Activated CD4-positive, alpha-beta T cell treated with anti-CD3 and anti-CD28 coated beads for 24 hours (primary cell): ENCODE measurements around the gene NFIA.

Experiments used
- DNase-seq, 2 donors: peaks; one replicate each; pipeline ENCODE4 v3.0.0-alpha.2; 2020; ENCODE audit warnings: low read depth in 2 of 2

Gene NFIA

GRCh38 chr1:61130338-61131000 is 48.1 kb downstream of the NFIA start:
- DNase-seq = no peak

DNA sequence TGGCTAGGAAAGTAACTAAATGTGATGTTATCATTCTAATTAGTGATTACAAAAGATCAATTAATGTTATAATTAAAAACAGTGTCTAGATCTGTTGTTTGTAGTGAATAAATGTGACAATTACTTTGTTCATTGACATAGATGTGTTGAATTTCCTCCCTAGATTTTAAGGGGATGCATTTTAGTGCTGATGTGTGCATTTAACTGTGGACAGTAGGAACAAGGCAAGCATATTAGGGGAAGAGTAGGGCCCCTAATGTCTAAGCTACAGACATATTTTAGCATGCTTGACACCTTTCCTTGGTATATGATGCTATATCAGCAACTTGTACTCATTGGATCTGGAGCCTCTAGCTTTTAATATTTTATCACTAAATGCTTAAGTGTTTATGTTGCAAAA is 48.9 kb downstream of the NFIA start:
- no peak for DNase-seq

DNA sequence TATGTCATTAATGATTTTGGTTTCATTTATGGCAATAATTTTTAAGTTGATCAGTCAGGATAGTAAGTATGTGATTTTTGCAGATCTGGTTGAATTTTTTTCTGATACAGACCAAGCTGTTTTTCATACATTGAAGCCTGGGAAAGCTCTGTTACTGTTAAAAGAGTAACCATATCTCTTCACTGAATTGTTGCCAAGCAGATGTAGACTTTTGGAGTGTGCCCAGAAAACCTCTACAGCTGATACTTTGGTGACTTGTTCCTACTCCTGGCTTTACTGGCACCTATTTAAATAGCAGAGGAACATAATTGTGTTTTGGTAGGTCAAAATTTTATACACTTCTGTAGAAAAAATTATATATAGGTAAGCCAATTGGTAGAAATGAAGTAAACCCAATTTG is 49.4 kb downstream of the NFIA start:
- DNase-seq = no peak

- DNase-seq = no peak
Measured at GRCh38 chr1:61132176-61132638, 49.8 kb downstream of the NFIA start.

DNA sequence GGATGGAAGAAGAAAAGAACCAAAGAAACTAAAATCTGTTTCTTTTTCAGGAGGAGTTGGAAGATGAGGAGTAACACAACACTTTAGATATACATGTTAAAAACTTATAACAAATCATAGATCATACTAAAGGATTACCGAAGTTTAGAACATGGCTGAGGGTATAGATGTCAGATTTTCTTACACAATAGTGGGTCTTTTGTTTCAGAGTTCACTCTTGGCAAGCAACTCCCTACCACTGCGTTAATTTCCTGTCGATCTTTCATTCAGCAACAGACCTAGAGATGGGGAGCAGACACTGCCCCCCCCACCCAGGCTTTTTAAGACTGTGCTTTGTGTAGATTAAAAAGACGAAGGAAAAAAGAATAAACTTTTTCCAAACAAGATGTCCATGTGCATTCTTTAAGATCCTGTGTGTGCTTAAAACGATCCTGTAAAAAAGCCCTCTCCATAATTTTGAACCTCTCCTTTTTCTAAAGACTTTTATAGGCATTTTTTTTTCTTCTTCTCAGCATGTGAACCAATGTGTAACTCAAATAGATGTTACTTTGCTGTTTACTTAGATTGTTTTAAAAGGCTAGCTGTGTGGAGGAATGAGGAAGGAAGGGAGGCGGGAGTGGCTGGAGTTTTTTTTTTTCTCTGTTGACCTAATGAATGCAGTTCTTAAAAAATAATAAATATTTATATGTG is 50.4 kb downstream of the NFIA start:
- DNase-seq = no peak

GRCh38 chr1:61133335-61134019 is 51.1 kb downstream of the NFIA start:
- DNase-seq = no peak

DNA sequence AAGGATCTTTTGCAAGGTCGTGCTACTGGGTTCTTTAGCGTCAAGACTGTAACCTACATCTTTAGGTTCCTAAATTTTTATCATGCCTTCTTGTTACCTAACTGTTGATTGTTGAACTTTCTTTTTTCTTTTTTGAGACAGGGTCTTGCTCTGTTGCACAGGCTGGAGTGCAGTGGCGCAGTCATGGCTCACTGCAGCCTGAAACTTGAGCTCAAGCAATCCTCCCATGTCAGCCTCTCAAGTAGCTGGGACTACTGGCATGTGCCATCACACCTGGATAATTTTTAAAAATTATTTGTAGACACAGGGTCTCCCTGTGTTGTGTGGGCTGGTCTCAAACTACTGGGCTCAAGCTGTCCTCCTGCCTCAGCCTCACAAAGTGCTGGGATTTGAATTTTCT is 52.9 kb downstream of the NFIA start:
- DNase-seq = no peak

- DNase-seq = no peak
Measured at GRCh38 chr1:61138305-61138704, 55.9 kb downstream of the NFIA start.

DNA sequence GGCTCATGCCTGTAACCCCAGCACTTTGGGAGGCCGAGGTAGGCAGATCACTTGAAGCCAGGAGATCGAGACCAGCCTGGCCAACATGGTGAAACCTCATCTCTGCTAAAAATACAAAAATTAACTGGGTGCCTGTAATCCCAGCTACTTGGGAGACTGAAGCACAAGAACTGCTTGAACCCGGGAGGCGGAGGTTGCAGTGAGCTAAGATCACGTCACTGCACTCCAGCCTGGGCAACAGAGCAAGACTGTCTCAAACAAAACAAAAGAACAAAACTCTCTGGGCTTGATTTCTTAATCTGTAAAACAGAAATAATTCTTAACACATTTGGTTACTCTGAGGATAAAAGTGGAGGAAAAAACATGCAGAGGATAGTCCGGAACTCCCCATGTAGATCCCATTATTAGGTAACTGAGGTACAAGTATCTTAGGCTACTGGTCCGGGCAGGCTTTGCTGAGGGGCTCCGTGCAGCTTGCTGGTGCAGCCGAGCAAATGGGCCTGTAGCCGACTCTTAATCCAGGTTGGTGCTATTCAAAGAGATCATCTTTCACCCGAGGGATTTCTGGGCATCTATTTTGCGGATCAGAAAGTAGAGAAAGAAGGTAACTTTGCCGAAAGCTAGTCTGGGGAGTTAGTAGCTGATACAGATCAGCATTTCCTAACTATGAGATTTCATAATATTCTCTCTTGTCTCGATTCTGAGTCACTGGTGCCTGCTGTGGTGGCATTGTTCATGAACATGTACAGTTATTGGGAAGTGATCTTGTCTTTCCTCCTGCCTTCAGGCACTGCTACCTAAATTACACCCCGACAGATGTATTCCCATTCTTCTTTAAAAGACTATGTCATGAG is 56.8 kb downstream of the NFIA start:
- DNase-seq = no peak

- DNase-seq = no peak
Measured at GRCh38 chr1:61139775-61140549, 57.6 kb downstream of the NFIA start.

DNA sequence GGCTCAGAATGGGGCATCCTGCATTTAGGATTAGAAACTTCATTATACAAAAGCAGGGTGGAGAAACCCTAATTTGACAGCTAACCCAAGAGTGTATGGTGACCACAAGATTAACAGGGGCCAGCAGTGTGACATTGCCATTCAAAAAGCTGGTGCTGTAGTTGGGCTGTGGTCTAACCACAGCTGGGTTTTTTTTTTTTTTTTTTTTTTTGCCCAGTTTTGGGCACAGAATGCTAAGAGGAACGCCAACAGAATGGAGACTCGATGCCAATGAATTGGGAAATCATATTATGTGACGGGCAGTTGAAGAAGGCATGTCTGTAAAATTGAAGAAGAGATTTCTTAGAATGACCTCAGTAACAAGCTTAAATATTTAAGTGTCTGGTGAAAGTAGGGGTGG is 58.4 kb downstream of the NFIA start:
- no peak for DNase-seq

DNA sequence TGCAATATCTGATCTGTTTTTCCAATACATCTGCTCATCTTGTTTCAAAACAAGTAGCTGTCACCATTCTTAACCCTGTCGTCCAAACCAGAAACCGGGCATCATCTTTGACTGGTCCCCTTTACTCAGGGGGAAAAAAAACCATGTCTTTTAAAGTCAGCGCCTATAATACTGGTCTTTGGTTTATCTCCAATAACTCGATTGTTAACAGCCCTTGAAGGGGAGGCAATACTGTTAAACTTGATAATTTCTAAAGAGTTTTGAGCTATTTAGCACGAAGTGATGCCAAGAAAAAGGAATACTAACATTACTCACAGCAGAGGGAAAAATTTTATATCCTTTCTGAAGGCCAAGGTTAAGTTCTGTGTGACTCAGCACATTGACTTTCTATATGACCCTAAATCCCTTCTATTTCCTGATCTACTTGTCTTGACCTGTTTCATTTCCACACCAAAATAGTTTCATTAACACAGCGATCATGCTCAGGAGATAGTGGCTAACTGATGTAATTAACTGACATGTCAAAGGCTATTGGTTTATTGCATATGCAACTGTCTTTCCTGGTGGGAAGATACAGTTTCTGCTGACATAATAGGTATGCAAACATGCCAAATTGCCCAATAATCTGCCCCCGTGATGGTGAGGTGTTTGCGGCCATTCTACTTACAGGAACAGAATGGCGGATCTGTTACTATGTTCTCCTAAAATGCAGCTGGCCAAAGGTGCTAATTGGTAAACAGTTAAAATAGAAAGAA is 59.1 kb downstream of the NFIA start:
- no peak for DNase-seq

- no peak for DNase-seq
Measured at GRCh38 chr1:61142043-61142440, 59.7 kb downstream of the NFIA start.

- no peak for DNase-seq
Measured at GRCh38 chr1:61142726-61143500, 60.6 kb downstream of the NFIA start.

DNA sequence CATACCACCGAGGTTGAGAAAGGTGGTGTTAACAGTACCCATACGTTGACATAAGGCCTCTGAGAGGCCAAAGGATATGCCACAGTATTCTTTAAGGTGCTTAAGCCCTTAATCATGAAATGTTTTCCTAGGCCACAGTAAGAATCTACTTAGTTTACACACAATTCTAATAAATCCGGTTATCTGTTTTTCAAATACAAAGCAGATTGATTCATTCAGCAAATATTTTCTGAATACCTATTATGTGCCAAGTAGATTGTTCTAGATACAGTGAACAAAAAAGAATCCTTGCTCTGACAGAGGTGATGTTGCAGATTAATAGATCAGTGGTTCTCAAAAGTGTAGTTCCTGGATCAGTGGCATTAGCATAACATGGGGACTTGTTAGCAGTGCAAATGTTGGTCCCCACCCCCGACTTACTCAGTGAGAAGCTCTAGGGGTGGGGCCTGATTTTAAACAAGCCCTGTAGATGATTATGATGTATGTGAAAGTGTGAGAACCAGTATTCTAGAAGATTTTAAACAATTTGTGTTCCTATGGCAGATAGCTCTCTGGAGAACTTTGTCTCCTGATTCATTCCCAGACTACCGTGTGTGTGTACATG is 61.6 kb downstream of the NFIA start:
- no peak for DNase-seq

GRCh38 chr1:61149010-61149860 is 66.9 kb downstream of the NFIA start:
- no peak for DNase-seq

DNA sequence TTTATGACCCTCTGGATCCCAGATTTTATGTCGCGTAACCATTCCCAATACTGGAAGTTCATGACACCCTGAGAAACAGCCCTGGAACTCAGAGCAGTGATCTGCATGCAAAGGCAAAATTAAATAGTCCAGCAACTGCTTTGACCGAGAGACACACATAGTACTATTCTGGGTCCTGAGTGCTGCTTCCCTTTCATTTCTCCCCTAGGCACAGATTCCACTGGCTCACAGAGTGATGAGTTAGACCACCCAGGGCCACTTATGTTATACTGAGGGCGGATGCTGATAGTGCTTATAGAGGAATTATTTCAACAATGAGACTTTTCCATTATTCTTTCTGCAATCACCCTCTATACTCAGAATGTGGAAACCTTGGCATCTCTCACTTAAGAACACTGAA is 69.2 kb downstream of the NFIA start:
- no peak for DNase-seq

- DNase-seq = no peak
Measured at GRCh38 chr1:61152066-61152465, 69.7 kb downstream of the NFIA start.
